SJSA1 (cell line): ENCODE measurements around the gene ATP8A2. TPM values are rescaled to one million over a fixed set of nuclear protein-coding genes. Genes with fewer than 3 reads are reported as not detected.
"Not testable (repeated sequence)": the region's sequence is repeated elsewhere in the genome, so short reads cannot be mapped to it uniquely, and the experiment has no call there.

ENCODE experiments used
- DNase-seq, 2 experiments: peaks; one replicate each; pipeline ENCODE4 v3.0.0-alpha.2; 2015 to 2020; ENCODE audit warnings: low spot score in 2 of 2, low read depth in 1 of 2
- H3K27ac ChIP-seq: fragments of 250-450 bp; sonication (Bioruptor Pico); 2 replicates; pipeline ENCODE4 v1.5.1; 2020; ENCODE audit warnings: mild to moderate bottlenecking, moderate library complexity
- H3K27me3 ChIP-seq: fragments of 250-450 bp; sonication (Bioruptor Pico); replicated peaks from 2 replicates; pipeline ENCODE4 v1.5.1; 2020; ENCODE audit warnings: mild to moderate bottlenecking, moderate library complexity
- H3K36me3 ChIP-seq: fragments of 250-450 bp; sonication (Bioruptor Pico); 2 replicates; pipeline ENCODE4 v1.5.1; 2020; ENCODE audit warnings: mild to moderate bottlenecking
- H3K4me1 ChIP-seq: fragments of 250-450 bp; sonication (Bioruptor Pico); replicated peaks from 2 replicates; pipeline ENCODE4 v1.6.1; 2021; ENCODE audit warnings: mild to moderate bottlenecking
- H3K4me3 ChIP-seq: fragments of 250-450 bp; sonication (Bioruptor Pico); 2 replicates; pipeline ENCODE4 v1.5.1; 2020; ENCODE audit warnings: mild to moderate bottlenecking
- H3K9me3 ChIP-seq: fragments of 250-450 bp; sonication (Bioruptor Pico); replicated peaks from 2 replicates; pipeline ENCODE4 v1.5.1; 2020; ENCODE audit warnings: mild to moderate bottlenecking
- total RNA-seq: library from RNA; depleted of rRNA; stranded (reverse); fragments of >200 nt; shearing (Covaris generic); gene quantifications from 2 replicates; pipeline ENCODE4 v1.2.3, GENCODE V29; 2014

Gene ATP8A2
- total RNA-seq, 1 experiment from 2014 or later, result 0.13 TPM

- Histone ChIP-seq H3K9me3 (no peaks in the 10 kb centered on the region), H3K27me3 (no peaks in the 10 kb centered on the region), H3K4me3 (no peak overlapping the region), H3K36me3 (no peaks in the 10 kb centered on the region), H3K27ac (no peak overlapping the region), H3K4me1 (peaks cover 11% of the 10 kb centered on the region; the same call in 1 of the 2 replicates)
- no peak for DNase-seq
Measured at GRCh38 chr13:25930653-25931052, 558.9 kb downstream of the ATP8A2 start.

- H3K27ac ChIP-seq, result no peak overlapping the region
- H3K4me3 ChIP-seq, result no peak overlapping the region
- H3K27me3 ChIP-seq, result no peaks in the 10 kb centered on the region
- H3K36me3 ChIP-seq, result no peaks in the 10 kb centered on the region
- no peaks in the 10 kb centered on the region for H3K9me3 ChIP-seq
- H3K4me1 ChIP-seq, result peaks cover 11% of the 10 kb centered on the region; the same call in 1 of the 2 replicates
- DNase-seq, result no peak
Measured at GRCh38 chr13:25932365-25932764, 560.6 kb downstream of the ATP8A2 start.

DNA sequence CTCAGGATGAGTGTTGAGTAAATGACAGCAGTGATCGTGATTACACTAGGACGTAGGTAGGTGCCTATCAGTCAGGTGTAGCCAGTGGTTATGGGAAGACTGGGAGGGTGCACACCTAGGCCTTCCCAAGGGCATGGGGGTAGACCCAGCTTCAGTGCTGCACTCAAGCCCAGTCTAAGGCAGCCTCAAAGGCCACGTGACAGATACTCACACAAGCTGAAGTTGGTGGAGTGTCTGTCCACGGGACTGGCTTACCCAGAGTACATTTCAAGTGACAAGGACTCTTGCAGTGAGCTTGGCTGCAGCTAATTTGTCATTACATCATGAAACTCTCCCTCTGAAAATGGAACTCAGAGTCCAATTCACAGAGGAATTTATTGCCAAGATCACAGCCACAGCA is 561.7 kb downstream of the ATP8A2 start:
- H3K4me3 ChIP-seq, result no peak overlapping the region
- H3K36me3 ChIP-seq, result no peaks in the 10 kb centered on the region
- DNase-seq, result no peak
- no peaks in the 10 kb centered on the region for H3K9me3 ChIP-seq
- H3K27me3 ChIP-seq, result no peaks in the 10 kb centered on the region
- H3K27ac ChIP-seq, result no peak overlapping the region
- peaks cover 2% of the 10 kb centered on the region; the same call in 1 of the 2 replicates for H3K4me1 ChIP-seq

DNA sequence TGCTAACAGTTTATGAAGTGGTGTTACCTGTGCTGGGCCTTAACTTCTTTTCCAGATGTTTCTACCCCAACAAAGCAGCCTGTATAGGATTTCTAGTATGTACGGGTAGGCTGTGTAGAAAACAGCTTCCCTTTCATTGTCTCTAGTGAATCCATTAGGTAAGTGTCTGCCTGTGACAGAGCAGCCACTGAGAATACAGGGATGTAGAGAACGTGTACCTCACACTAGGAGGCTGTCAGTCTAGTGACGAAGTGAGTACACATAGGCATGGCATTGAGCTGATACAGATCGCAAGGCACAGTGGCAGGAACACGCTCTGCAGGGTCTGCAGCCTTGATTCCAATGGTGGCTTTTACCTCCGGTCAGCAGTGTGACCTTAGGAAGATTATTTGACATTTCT is 562.4 kb downstream of the ATP8A2 start:
- Histone ChIP-seq H3K27me3 (no peaks in the 10 kb centered on the region), H3K4me1 (no peaks in the 10 kb centered on the region), H3K4me3 (no peak overlapping the region), H3K36me3 (no peaks in the 10 kb centered on the region), H3K9me3 (no peaks in the 10 kb centered on the region), H3K27ac (no peak overlapping the region)
- no peak for DNase-seq

GRCh38 chr13:25939961-25940687 is 568.4 kb downstream of the ATP8A2 start:
- no peak overlapping the region for H3K4me3 ChIP-seq
- DNase-seq, result no peak
- no peaks in the 10 kb centered on the region for H3K9me3 ChIP-seq
- no peaks in the 10 kb centered on the region for H3K36me3 ChIP-seq
- no peaks in the 10 kb centered on the region for H3K4me1 ChIP-seq
- no peaks in the 10 kb centered on the region for H3K27me3 ChIP-seq
- H3K27ac ChIP-seq, result no peak overlapping the region

DNA sequence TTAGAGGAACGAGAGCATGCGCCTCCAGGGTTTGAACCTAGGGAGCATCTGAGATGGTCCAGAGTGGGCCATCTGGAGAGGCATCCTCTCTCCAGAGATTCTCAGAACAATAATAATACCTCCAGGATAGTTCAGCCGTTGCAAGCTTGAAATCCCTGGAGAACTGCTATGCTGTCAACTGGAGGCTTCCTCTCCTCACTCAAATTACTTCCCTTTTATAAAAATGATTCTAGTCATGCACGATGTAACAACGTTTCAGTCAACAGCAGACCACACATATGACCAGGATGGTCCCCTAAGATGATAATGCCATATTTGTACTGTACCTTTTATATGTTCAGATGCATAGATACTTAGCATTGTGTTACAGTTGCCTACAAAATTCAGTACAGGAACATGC is 571.3 kb downstream of the ATP8A2 start:
- H3K4me1 ChIP-seq, result no peaks in the 10 kb centered on the region
- no peak overlapping the region for H3K27ac ChIP-seq
- H3K9me3 ChIP-seq, result no peaks in the 10 kb centered on the region
- DNase-seq, result no peak
- H3K36me3 ChIP-seq, result no peaks in the 10 kb centered on the region
- no peaks in the 10 kb centered on the region for H3K27me3 ChIP-seq
- no peak overlapping the region for H3K4me3 ChIP-seq

DNA sequence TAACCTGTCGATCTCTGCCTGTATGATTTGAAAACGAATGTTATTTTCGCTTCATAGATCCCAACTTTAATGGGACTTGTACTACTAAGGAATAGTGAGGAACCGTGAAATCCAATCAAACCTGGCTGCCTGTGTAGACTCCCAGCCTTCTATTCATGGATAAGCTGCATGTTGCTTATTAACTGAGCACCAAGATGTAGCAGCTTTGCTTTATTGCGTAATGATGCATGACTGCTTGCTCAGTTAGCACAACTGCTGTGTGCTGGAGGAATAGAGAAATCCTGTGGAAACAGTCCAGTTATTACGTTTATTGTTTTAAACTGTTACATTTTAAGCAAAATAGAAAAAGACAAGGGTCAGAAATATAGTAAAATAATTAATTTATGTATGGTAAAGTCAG is 571.9 kb downstream of the ATP8A2 start:
- Histone ChIP-seq H3K27ac (no peak overlapping the region), H3K36me3 (no peaks in the 10 kb centered on the region), H3K4me1 (no peaks in the 10 kb centered on the region), H3K27me3 (no peaks in the 10 kb centered on the region), H3K9me3 (no peaks in the 10 kb centered on the region), H3K4me3 (no peak overlapping the region)
- DNase-seq, result no peak

GRCh38 chr13:25945596-25945995 is 573.8 kb downstream of the ATP8A2 start:
- H3K4me1 ChIP-seq, result no peaks in the 10 kb centered on the region
- no peaks in the 10 kb centered on the region for H3K9me3 ChIP-seq
- H3K36me3 ChIP-seq, result no peaks in the 10 kb centered on the region
- no peaks in the 10 kb centered on the region for H3K27me3 ChIP-seq
- DNase-seq, result no peak
- no peak overlapping the region for H3K27ac ChIP-seq
- H3K4me3 ChIP-seq, result no peak overlapping the region

DNA sequence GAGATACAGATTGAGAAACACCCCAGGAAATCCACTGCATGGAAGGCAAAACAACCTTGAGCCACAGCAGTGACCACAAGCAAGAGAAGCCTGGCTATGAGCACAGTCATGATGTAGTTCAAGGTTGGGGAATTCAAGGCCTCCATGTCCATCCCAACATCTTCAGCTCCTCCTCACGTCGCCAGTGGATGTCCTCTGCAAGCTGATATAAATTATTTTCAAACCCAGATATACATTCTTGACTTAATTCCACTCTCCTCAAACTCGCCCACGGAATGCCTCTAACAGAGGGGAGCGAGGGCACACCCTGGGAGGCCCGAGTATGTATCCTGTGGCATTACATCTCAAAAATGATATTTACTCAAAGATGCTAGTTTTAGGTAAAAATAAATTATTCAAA is 574.5 kb downstream of the ATP8A2 start:
- Histone ChIP-seq H3K4me1 (no peaks in the 10 kb centered on the region), H3K36me3 (no peaks in the 10 kb centered on the region), H3K27me3 (no peaks in the 10 kb centered on the region), H3K4me3 (no peak overlapping the region), H3K9me3 (no peaks in the 10 kb centered on the region), H3K27ac (no peak overlapping the region)
- no peak for DNase-seq

DNA sequence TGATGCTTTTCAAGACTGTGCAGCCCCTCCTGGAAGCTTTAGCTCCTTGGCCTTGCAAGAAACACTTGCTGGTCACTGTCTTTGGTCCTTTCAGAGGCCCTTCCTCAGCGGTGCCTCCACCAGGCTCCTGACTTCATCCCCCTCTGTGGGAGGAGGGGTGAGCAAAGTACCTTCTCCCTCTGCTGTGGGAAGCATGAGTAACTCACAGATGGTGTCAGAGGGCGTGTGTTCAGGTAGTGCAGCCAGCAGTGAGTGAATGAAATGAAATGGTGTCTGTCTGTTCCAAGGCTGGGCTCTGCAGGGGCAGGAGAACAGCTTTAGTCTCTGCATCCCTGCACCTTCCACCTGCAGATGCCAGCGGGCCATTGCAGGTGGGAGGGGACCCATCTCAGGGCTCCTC is 577.1 kb downstream of the ATP8A2 start:
- H3K27me3 ChIP-seq, result no peaks in the 10 kb centered on the region
- H3K4me1 ChIP-seq, result peaks cover under 1% of the 10 kb centered on the region; the same call in 1 of the 2 replicates
- H3K4me3 ChIP-seq, result no peak overlapping the region
- H3K27ac ChIP-seq, result no peak overlapping the region
- no peaks in the 10 kb centered on the region for H3K9me3 ChIP-seq
- H3K36me3 ChIP-seq, result no peaks in the 10 kb centered on the region
- no peak for DNase-seq

- Histone ChIP-seq H3K27ac (no peak overlapping the region), H3K36me3 (no peaks in the 10 kb centered on the region), H3K4me3 (no peak overlapping the region), H3K27me3 (no peaks in the 10 kb centered on the region), H3K4me1 (peaks cover 4% of the 10 kb centered on the region; the same call in 1 of the 2 replicates), H3K9me3 (no peaks in the 10 kb centered on the region)
- DNase-seq, result no peak
Measured at GRCh38 chr13:25951831-25952230, 580.1 kb downstream of the ATP8A2 start.

DNA sequence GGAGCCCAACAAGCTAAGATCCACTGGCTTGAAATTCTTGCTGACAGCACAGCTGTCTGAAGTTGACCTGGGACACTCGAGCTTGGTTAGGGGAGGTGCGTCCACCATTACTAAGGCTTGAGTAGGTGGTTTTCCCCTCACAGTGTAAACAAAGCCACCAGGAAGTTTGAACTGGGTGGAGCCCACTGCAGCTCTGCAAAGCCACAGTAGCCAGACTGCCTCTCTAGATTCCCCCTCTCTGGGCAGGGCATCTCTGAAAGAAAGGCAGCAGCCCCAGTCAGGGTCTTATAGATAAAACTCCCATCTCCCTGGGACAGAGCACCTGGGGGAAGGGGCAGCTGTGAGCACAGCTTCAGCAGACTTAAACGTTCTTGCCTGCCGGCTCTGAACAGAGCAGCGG is 582.3 kb downstream of the ATP8A2 start:
- not testable (repeated sequence) for H3K36me3 ChIP-seq, H3K4me1 ChIP-seq, H3K9me3 ChIP-seq, H3K27me3 ChIP-seq, H3K27ac ChIP-seq, DNase-seq, H3K4me3 ChIP-seq

- H3K4me3 ChIP-seq, H3K27me3 ChIP-seq, DNase-seq, H3K9me3 ChIP-seq, H3K27ac ChIP-seq, H3K36me3 ChIP-seq: not testable (repeated sequence)
- peaks cover 11% of the 10 kb centered on the region; the same call in 1 of the 2 replicates for H3K4me1 ChIP-seq
Measured at GRCh38 chr13:25954943-25955342, 583.2 kb downstream of the ATP8A2 start.

DNA sequence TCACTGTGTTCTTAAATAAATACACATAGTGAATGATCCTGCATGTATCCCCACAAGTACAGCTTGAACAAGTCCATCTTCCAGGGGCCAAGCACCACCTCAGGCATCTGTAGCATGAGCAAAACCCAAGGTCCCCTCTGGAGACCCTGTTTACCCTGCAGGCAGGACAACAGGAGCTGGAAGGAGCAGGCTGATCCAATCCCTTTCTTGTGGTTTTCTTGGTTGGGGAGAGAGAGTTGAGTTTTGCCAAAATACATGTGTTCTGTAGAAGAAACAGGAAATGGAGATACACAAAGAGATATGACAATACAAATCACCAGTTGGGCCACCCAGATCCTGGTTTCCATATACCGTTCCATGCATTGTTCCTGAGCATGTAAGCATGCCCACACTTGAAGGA is 587.2 kb downstream of the ATP8A2 start:
- H3K4me1 ChIP-seq, result peaks cover 16% of the 10 kb centered on the region; the same call in 1 of the 2 replicates
- H3K36me3 ChIP-seq, result no peaks in the 10 kb centered on the region
- no peaks in the 10 kb centered on the region for H3K27me3 ChIP-seq
- H3K4me3 ChIP-seq, result no peak overlapping the region
- H3K27ac ChIP-seq, result no peak overlapping the region
- H3K9me3 ChIP-seq, result no peaks in the 10 kb centered on the region
- peak in 1 of 2 experiments; percentile 21 for DNase-seq

- Histone ChIP-seq H3K36me3 (no peaks in the 10 kb centered on the region), H3K4me1 (peaks cover 13% of the 10 kb centered on the region; the same call in 1 of the 2 replicates), H3K27ac (no peak overlapping the region), H3K27me3 (no peaks in the 10 kb centered on the region), H3K4me3 (no peak overlapping the region), H3K9me3 (no peaks in the 10 kb centered on the region)
- DNase-seq, result no peak
Measured at GRCh38 chr13:25961294-25961693, 589.5 kb downstream of the ATP8A2 start.
